GM23338 (cell line): ENCODE results near the gene ALDH18A1. TPM values are rescaled to one million over a fixed set of nuclear protein-coding genes. Genes with fewer than 3 reads are reported as not detected.

Experiments used
- ATAC-seq: fragments of 200-7000 bp; cut with Tn5 transposase; 3 replicates; pipeline ENCODE4 v1.9.1; 2020
- DNase-seq: peaks from one replicate; pipeline ENCODE4 v3.0.0-alpha.2; 2015; ENCODE audit warnings: low spot score
- H2AFZ ChIP-seq: fragments of 200-600 bp; sonication (generic); 2 replicates; pipeline ENCODE4 v1.8.0; 2016; ENCODE audit warnings: antibody characterized with exemption, mild to moderate bottlenecking, moderate library complexity
- H3F3A ChIP-seq: fragments of 200-600 bp; sonication (generic); replicated peaks from 2 replicates; pipeline ENCODE4 v1.8.0; 2017; ENCODE audit warnings: antibody characterized with exemption, mixed run types, low read depth
- H3K27ac ChIP-seq: fragments of 200-600 bp; sonication (generic); 2 replicates; pipeline ENCODE4 v1.6.1; 2016; ENCODE audit warnings: low read depth
- H3K27me3 ChIP-seq: fragments of 200-600 bp; sonication (generic); 2 replicates; pipeline ENCODE4 v1.8.0; 2016; ENCODE audit warnings: mild to moderate bottlenecking, mixed run types, moderate library complexity; ENCODE audit not compliant: insufficient read depth
- H3K36me3 ChIP-seq: fragments of 200-600 bp; sonication (generic); 2 replicates; pipeline ENCODE4 v1.8.0; 2016; ENCODE audit warnings: mild to moderate bottlenecking; ENCODE audit not compliant: insufficient read depth
- H3K4me1 ChIP-seq: fragments of 200-600 bp; sonication (generic); 2 replicates; pipeline ENCODE4 v1.8.0; 2016; ENCODE audit warnings: mild to moderate bottlenecking, moderate library complexity; ENCODE audit not compliant: insufficient read depth
- H3K4me2 ChIP-seq: fragments of 200-600 bp; sonication (generic); 2 replicates; pipeline ENCODE4 v1.7.1; 2017; ENCODE audit warnings: mixed run types
- H3K4me3 ChIP-seq: fragments of 200-600 bp; sonication (generic); 2 replicates; pipeline ENCODE4 v1.6.1; 2016; ENCODE audit warnings: mixed run types
- H3K79me2 ChIP-seq: fragments of 200-600 bp; sonication (generic); replicated peaks from 2 replicates; pipeline ENCODE4 v1.8.0; 2017; ENCODE audit warnings: mild to moderate bottlenecking; ENCODE audit not compliant: insufficient read depth
- H3K9me2 ChIP-seq: fragments of 200-600 bp; sonication (generic); 2 replicates; pipeline ENCODE4 v1.8.0; 2017; ENCODE audit not compliant: insufficient read depth
- H4K20me1 ChIP-seq: fragments of 200-600 bp; sonication (generic); replicated peaks from 2 replicates; pipeline ENCODE4 v1.8.0; 2017; ENCODE audit warnings: mild to moderate bottlenecking; ENCODE audit not compliant: insufficient read depth
- H3K27ac Mint-ChIP-seq: 2 replicates; pipeline ENCODE4 v1.8.0; 2020; ENCODE audit warnings: inconsistent platforms, mild to moderate bottlenecking, moderate library complexity, mixed read lengths
- H3K27me3 Mint-ChIP-seq: 3 replicates; pipeline ENCODE4 v1.8.0; 2022; ENCODE audit warnings: low read depth, mild to moderate bottlenecking, moderate library complexity, mixed read lengths, inconsistent platforms; ENCODE audit not compliant: insufficient read depth, poor library complexity
- H3K36me3 Mint-ChIP-seq: 3 replicates; pipeline ENCODE4 v1.8.0; 2021; ENCODE audit warnings: low read depth, mild to moderate bottlenecking, inconsistent platforms, moderate library complexity, mixed read lengths
- H3K4me1 Mint-ChIP-seq: 3 replicates; pipeline ENCODE4 v1.8.0; 2020; ENCODE audit warnings: mild to moderate bottlenecking, inconsistent platforms, mixed read lengths
- H3K4me3 Mint-ChIP-seq: 3 replicates; pipeline ENCODE4 v1.8.0; 2021; ENCODE audit warnings: moderate library complexity, mild to moderate bottlenecking, inconsistent platforms, mixed read lengths
- H3K9me3 Mint-ChIP-seq: 3 replicates; pipeline ENCODE4 v1.8.0; 2020; ENCODE audit warnings: moderate library complexity, mild to moderate bottlenecking, inconsistent platforms, mixed read lengths
- CREB1 ChIP-seq: fragments of 250-450 bp; sonication (Bioruptor Pico); IDR thresholded peaks from 2 replicates; pipeline ENCODE4 v1.5.0; 2020; ENCODE audit warnings: low read depth, mild to moderate bottlenecking, moderate library complexity
- EZH2 ChIP-seq: fragments of 200-600 bp; sonication (generic); IDR thresholded peaks from one replicate; pipeline ENCODE4 v1.8.0; 2017; ENCODE audit warnings: antibody characterized with exemption, mild to moderate bottlenecking, low read depth; ENCODE audit not compliant: unreplicated experiment
- EZH2phosphoT487 ChIP-seq: fragments of 200-600 bp; sonication (generic); IDR thresholded peaks from one replicate; pipeline ENCODE4 v1.8.1; 2018; ENCODE audit warnings: antibody characterized with exemption; ENCODE audit not compliant: unreplicated experiment
- JUNB ChIP-seq: IDR thresholded peaks from one replicate; pipeline ENCODE4 v1.6.1; 2016; ENCODE audit warnings: antibody characterized with exemption; ENCODE audit not compliant: unreplicated experiment
- NANOG ChIP-seq: IDR thresholded peaks from 2 replicates; pipeline ENCODE4 v1.6.1; 2016; ENCODE audit warnings: antibody characterized with exemption, borderline replicate concordance
- POLR2AphosphoS5 ChIP-seq: IDR thresholded peaks from 2 replicates; pipeline ENCODE4 v1.6.1; 2016; ENCODE audit warnings: antibody characterized with exemption, low read depth
- STAT1 ChIP-seq: IDR thresholded peaks from one replicate; pipeline ENCODE4 v1.6.1; 2016; ENCODE audit warnings: antibody characterized with exemption; ENCODE audit not compliant: unreplicated experiment
- ZNF114 ChIP-seq: fragments of 250-450 bp; sonication (Bioruptor Pico); IDR thresholded peaks from 2 replicates; pipeline ENCODE4 v1.5.0; 2020; ENCODE audit warnings: mild to moderate bottlenecking, moderate library complexity
- ZNF331 ChIP-seq: fragments of 250-450 bp; sonication (Bioruptor Pico); IDR thresholded peaks from 2 replicates; pipeline ENCODE4 v1.5.0; 2020; ENCODE audit warnings: low read depth, mild to moderate bottlenecking, moderate library complexity
- polyA plus RNA-seq: library from polyadenylated mRNA; unstranded; fragments of >200 nt; fragmentation: Nextera tagmentation; extraction: Ambion mirVana; gene quantifications from 2 replicates; pipeline ENCODE4 v1.2.1, GENCODE V29; 2016
- total RNA-seq: library from RNA; depleted of rRNA; stranded (reverse); fragments of >200 nt; shearing (Covaris generic); gene quantifications from 2 replicates; pipeline ENCODE4 v1.2.3, GENCODE V29; 2014
- TF ChIP-seq, protein P1 (sequence below), 2 experiments: fragments of 200-600 bp in 1 of 2; sonication (generic) in 1 of 2; conservative IDR thresholded peaks; 2 replicates each; pipeline versions ENCODE4 v1.5.1 to v1.6.1; 2016 to 2017; ENCODE audit warnings: antibody characterized with exemption in 2 of 2, low read depth in 2 of 2, mild to moderate bottlenecking in 2 of 2, moderate library complexity in 1 of 2
- TF ChIP-seq, protein P2 (sequence below): IDR thresholded peaks from one replicate; pipeline ENCODE4 v1.6.1; 2018; ENCODE audit warnings: antibody characterized with exemption; ENCODE audit not compliant: unreplicated experiment
- TF ChIP-seq, protein P3 (sequence below): fragments of 250-450 bp; sonication (Bioruptor Pico); IDR thresholded peaks from 2 replicates; pipeline ENCODE4 v1.5.0; 2020; ENCODE audit warnings: mild to moderate bottlenecking, moderate library complexity
- TF ChIP-seq, protein P4 (sequence below): IDR thresholded peaks from 2 replicates; pipeline ENCODE4 v1.6.1; 2016; ENCODE audit warnings: antibody characterized with exemption

ALDH18A1 gene
- total and polyA plus RNA-seq, 2 experiments from 2014 or later: 35.1 to 117 TPM

DNA sequence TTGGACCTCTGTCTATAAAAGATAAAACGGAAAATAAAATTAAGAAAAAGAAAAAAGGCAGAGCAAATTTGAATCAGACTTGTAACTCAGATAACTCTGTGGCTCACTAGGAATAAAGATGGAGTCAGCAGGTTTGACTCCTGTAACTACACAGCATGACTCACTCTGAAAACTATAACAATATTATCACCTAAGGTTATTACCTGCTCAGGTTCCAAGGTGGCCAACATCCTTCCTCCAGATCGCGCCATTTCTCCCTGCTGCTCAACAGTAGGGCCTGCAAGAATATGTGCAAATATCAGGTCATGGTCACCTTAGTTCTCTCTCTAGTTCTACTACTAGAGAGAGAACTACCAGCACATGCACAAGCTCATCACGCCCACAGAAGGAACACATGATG is 30.0 kb downstream of the ALDH18A1 start:
- Mint-ChIP-seq H3K27ac (no peak overlapping the region), H3K9me3 (no peaks in the 10 kb centered on the region), H3K36me3 (peaks cover 56% of the 10 kb centered on the region; the same call in 2 of the 3 replicates), H3K4me1 (no peaks in the 10 kb centered on the region), H3K27me3 (no peaks in the 10 kb centered on the region), H3K4me3 (no peak overlapping the region)
- Histone ChIP-seq H3K4me2 (no peak overlapping the region), H3K79me2 (no peaks in the 10 kb centered on the region), H3K27ac (no peak overlapping the region; the same call in 1 of the 2 replicates), H3K4me3 (no peak overlapping the region), H2AFZ (no peak overlapping the region), H3F3A (0 out of 2 replicates have a peak, but pooled peaks cover 2% of the 10 kb centered on the region), H4K20me1 (peaks cover 20% of the 10 kb centered on the region; the same call in 1 of the 2 replicates), H3K4me1 (no peaks in the 10 kb centered on the region), H3K36me3 (peaks cover 36% of the 10 kb centered on the region; the same call in 1 of the 2 replicates), H3K27me3 (no peaks in the 10 kb centered on the region), H3K9me2 (no peaks in the 10 kb centered on the region)
- TF ChIP-seq EZH2phosphoT487: no peak
- TF ChIP-seq, protein P1, sequence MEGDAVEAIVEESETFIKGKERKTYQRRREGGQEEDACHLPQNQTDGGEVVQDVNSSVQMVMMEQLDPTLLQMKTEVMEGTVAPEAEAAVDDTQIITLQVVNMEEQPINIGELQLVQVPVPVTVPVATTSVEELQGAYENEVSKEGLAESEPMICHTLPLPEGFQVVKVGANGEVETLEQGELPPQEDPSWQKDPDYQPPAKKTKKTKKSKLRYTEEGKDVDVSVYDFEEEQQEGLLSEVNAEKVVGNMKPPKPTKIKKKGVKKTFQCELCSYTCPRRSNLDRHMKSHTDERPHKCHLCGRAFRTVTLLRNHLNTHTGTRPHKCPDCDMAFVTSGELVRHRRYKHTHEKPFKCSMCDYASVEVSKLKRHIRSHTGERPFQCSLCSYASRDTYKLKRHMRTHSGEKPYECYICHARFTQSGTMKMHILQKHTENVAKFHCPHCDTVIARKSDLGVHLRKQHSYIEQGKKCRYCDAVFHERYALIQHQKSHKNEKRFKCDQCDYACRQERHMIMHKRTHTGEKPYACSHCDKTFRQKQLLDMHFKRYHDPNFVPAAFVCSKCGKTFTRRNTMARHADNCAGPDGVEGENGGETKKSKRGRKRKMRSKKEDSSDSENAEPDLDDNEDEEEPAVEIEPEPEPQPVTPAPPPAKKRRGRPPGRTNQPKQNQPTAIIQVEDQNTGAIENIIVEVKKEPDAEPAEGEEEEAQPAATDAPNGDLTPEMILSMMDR (conservative IDR thresholded peaks at IDR 0.05; ENCODE audit: low read depth in 2 of 2): no peak
- TF ChIP-seq, protein P2, sequence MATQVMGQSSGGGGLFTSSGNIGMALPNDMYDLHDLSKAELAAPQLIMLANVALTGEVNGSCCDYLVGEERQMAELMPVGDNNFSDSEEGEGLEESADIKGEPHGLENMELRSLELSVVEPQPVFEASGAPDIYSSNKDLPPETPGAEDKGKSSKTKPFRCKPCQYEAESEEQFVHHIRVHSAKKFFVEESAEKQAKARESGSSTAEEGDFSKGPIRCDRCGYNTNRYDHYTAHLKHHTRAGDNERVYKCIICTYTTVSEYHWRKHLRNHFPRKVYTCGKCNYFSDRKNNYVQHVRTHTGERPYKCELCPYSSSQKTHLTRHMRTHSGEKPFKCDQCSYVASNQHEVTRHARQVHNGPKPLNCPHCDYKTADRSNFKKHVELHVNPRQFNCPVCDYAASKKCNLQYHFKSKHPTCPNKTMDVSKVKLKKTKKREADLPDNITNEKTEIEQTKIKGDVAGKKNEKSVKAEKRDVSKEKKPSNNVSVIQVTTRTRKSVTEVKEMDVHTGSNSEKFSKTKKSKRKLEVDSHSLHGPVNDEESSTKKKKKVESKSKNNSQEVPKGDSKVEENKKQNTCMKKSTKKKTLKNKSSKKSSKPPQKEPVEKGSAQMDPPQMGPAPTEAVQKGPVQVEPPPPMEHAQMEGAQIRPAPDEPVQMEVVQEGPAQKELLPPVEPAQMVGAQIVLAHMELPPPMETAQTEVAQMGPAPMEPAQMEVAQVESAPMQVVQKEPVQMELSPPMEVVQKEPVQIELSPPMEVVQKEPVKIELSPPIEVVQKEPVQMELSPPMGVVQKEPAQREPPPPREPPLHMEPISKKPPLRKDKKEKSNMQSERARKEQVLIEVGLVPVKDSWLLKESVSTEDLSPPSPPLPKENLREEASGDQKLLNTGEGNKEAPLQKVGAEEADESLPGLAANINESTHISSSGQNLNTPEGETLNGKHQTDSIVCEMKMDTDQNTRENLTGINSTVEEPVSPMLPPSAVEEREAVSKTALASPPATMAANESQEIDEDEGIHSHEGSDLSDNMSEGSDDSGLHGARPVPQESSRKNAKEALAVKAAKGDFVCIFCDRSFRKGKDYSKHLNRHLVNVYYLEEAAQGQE: no peak
- no peak for TF ChIP-seq ZNF114
- no peak for TF ChIP-seq ZNF331 (CRISPR knock-in tag)
- no peak for TF ChIP-seq JUNB
- no peak for TF ChIP-seq NANOG
- TF ChIP-seq, protein P3, sequence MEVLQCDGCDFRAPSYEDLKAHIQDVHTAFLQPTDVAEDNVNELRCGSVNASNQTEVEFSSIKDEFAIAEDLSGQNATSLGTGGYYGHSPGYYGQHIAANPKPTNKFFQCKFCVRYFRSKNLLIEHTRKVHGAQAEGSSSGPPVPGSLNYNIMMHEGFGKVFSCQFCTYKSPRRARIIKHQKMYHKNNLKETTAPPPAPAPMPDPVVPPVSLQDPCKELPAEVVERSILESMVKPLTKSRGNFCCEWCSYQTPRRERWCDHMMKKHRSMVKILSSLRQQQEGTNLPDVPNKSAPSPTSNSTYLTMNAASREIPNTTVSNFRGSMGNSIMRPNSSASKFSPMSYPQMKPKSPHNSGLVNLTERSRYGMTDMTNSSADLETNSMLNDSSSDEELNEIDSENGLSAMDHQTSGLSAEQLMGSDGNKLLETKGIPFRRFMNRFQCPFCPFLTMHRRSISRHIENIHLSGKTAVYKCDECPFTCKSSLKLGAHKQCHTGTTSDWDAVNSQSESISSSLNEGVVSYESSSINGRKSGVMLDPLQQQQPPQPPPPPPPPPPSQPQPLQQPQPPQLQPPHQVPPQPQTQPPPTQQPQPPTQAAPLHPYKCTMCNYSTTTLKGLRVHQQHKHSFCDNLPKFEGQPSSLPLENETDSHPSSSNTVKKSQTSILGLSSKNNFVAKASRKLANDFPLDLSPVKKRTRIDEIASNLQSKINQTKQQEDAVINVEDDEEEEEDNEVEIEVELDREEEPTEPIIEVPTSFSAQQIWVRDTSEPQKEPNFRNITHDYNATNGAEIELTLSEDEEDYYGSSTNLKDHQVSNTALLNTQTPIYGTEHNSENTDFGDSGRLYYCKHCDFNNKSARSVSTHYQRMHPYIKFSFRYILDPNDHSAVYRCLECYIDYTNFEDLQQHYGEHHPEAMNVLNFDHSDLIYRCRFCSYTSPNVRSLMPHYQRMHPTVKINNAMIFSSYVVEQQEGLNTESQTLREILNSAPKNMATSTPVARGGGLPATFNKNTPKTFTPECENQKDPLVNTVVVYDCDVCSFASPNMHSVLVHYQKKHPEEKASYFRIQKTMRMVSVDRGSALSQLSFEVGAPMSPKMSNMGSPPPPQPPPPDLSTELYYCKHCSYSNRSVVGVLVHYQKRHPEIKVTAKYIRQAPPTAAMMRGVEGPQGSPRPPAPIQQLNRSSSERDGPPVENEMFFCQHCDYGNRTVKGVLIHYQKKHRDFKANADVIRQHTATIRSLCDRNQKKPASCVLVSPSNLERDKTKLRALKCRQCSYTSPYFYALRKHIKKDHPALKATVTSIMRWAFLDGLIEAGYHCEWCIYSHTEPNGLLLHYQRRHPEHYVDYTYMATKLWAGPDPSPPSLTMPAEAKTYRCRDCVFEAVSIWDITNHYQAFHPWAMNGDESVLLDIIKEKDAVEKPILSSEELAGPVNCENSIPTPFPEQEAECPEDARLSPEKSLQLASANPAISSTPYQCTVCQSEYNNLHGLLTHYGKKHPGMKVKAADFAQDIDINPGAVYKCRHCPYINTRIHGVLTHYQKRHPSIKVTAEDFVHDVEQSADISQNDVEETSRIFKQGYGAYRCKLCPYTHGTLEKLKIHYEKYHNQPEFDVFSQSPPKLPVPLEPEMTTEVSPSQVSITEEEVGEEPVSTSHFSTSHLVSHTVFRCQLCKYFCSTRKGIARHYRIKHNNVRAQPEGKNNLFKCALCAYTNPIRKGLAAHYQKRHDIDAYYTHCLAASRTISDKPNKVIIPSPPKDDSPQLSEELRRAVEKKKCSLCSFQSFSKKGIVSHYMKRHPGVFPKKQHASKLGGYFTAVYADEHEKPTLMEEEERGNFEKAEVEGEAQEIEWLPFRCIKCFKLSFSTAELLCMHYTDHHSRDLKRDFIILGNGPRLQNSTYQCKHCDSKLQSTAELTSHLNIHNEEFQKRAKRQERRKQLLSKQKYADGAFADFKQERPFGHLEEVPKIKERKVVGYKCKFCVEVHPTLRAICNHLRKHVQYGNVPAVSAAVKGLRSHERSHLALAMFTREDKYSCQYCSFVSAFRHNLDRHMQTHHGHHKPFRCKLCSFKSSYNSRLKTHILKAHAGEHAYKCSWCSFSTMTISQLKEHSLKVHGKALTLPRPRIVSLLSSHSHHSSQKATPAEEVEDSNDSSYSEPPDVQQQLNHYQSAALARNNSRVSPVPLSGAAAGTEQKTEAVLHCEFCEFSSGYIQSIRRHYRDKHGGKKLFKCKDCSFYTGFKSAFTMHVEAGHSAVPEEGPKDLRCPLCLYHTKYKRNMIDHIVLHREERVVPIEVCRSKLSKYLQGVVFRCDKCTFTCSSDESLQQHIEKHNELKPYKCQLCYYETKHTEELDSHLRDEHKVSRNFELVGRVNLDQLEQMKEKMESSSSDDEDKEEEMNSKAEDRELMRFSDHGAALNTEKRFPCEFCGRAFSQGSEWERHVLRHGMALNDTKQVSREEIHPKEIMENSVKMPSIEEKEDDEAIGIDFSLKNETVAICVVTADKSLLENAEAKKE (CRISPR knock-in tag): no peak
- TF ChIP-seq, protein P4, sequence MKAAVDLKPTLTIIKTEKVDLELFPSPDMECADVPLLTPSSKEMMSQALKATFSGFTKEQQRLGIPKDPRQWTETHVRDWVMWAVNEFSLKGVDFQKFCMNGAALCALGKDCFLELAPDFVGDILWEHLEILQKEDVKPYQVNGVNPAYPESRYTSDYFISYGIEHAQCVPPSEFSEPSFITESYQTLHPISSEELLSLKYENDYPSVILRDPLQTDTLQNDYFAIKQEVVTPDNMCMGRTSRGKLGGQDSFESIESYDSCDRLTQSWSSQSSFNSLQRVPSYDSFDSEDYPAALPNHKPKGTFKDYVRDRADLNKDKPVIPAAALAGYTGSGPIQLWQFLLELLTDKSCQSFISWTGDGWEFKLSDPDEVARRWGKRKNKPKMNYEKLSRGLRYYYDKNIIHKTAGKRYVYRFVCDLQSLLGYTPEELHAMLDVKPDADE: no peak
- TF ChIP-seq CREB1 (CRISPR knock-in tag): no peak
- no peak for TF ChIP-seq STAT1
- no peak for TF ChIP-seq EZH2
- no peak for TF ChIP-seq POLR2AphosphoS5
- DNase-seq: no peak
- ATAC-seq: no peak
